Neural crest cell (in vitro differentiated cells): ENCODE data around the gene PIK3R1. TPM values are rescaled to one million over a fixed set of nuclear protein-coding genes. Genes with fewer than 3 reads are reported as not detected.

ENCODE experiments used
- DNase-seq: peaks from one replicate; pipeline ENCODE4 v3.0.0; 2021; ENCODE audit warnings: low read depth, mixed read lengths, low spot score
- H3K27ac Mint-ChIP-seq: one replicate; pipeline ENCODE4 v1.8.0; 2021; ENCODE audit warnings: mild to moderate bottlenecking, mixed read lengths; ENCODE audit not compliant: unreplicated experiment
- H3K27me3 Mint-ChIP-seq: 2 replicates; pipeline ENCODE4 v1.8.0; 2021; ENCODE audit warnings: low read depth, mild to moderate bottlenecking, mixed read lengths
- H3K36me3 Mint-ChIP-seq: 2 replicates; pipeline ENCODE4 v1.8.0; 2021; ENCODE audit warnings: low read depth, mild to moderate bottlenecking, mixed read lengths
- H3K4me1 Mint-ChIP-seq: 2 replicates; pipeline ENCODE4 v1.8.0; 2021; ENCODE audit warnings: mixed read lengths
- H3K4me3 Mint-ChIP-seq: one replicate; pipeline ENCODE4 v1.8.0; 2021; ENCODE audit warnings: mild to moderate bottlenecking, mixed read lengths
- H3K9me3 Mint-ChIP-seq: 2 replicates; pipeline ENCODE4 v1.8.0; 2021; ENCODE audit warnings: mixed read lengths
- CTCF ChIP-seq: fragments of 200-600 bp; sonication (generic); conservative IDR thresholded peaks from 2 replicates; pipeline ENCODE4 v1.5.0; 2021; ENCODE audit warnings: antibody characterized with exemption, mild to moderate bottlenecking
- total RNA-seq: library from RNA; stranded (reverse); gene quantifications from 2 replicates; pipeline ENCODE4 v1.2.1, GENCODE V29; 2021

The PIK3R1 gene
- total RNA-seq, 1 donor from 2014 or later, result 59.9 TPM

- no peak for TF ChIP-seq CTCF
- DNase-seq, result no peak
- H3K9me3 Mint-ChIP-seq, result no peaks in the 10 kb centered on the region
- H3K4me3 Mint-ChIP-seq, result no peak overlapping the region
- H3K4me1 Mint-ChIP-seq, result peaks cover 56% of the 10 kb centered on the region
- H3K36me3 Mint-ChIP-seq, result peaks cover 19% of the 10 kb centered on the region
- H3K27me3 Mint-ChIP-seq, result no peaks in the 10 kb centered on the region
- H3K27ac Mint-ChIP-seq, result no peak overlapping the region
Measured at GRCh38 chr5:68222824-68223354, 7.3 kb downstream of the PIK3R1 start.

- DNase-seq, result no peak
- H3K36me3 Mint-ChIP-seq, result peaks cover 19% of the 10 kb centered on the region
- no peak for TF ChIP-seq CTCF
- peaks cover 46% of the 10 kb centered on the region for H3K4me1 Mint-ChIP-seq
- no peaks in the 10 kb centered on the region for H3K27me3 Mint-ChIP-seq
- H3K4me3 Mint-ChIP-seq, result no peak overlapping the region
- H3K9me3 Mint-ChIP-seq, result no peaks in the 10 kb centered on the region
- H3K27ac Mint-ChIP-seq, result no peak overlapping the region
Measured at GRCh38 chr5:68223904-68224303, 8.3 kb downstream of the PIK3R1 start.

- no peaks in the 10 kb centered on the region for H3K27me3 Mint-ChIP-seq
- peaks cover 45% of the 10 kb centered on the region for H3K4me1 Mint-ChIP-seq
- no peak overlapping the region for H3K27ac Mint-ChIP-seq
- H3K9me3 Mint-ChIP-seq, result no peaks in the 10 kb centered on the region
- peaks cover 17% of the 10 kb centered on the region for H3K36me3 Mint-ChIP-seq
- no peak overlapping the region for H3K4me3 Mint-ChIP-seq
- no peak for DNase-seq
- no peak for TF ChIP-seq CTCF
Measured at GRCh38 chr5:68224509-68225187, 9.1 kb downstream of the PIK3R1 start.

- no peak overlapping the region for H3K27ac Mint-ChIP-seq
- no peaks in the 10 kb centered on the region for H3K27me3 Mint-ChIP-seq
- no peak for TF ChIP-seq CTCF
- no peaks in the 10 kb centered on the region for H3K9me3 Mint-ChIP-seq
- no peak for DNase-seq
- H3K4me1 Mint-ChIP-seq, result peaks cover 51% of the 10 kb centered on the region
- no peak overlapping the region for H3K4me3 Mint-ChIP-seq
- H3K36me3 Mint-ChIP-seq, result peaks cover 17% of the 10 kb centered on the region
Measured at GRCh38 chr5:68225188-68225910, 9.8 kb downstream of the PIK3R1 start.

- no peak overlapping the region for H3K4me3 Mint-ChIP-seq
- no peaks in the 10 kb centered on the region for H3K27me3 Mint-ChIP-seq
- peaks cover 14% of the 10 kb centered on the region for H3K36me3 Mint-ChIP-seq
- peaks cover 56% of the 10 kb centered on the region for H3K4me1 Mint-ChIP-seq
- no peak for DNase-seq
- TF ChIP-seq CTCF, result no peak
- no peaks in the 10 kb centered on the region for H3K9me3 Mint-ChIP-seq
- H3K27ac Mint-ChIP-seq, result no peak overlapping the region
Measured at GRCh38 chr5:68225911-68226545, 10.5 kb downstream of the PIK3R1 start.
